Liver (tissue), 9 donors: ENCODE measurements around the gene STT3B. TPM values are rescaled to one million over a fixed set of nuclear protein-coding genes. Genes with fewer than 3 reads are reported as not detected.

Source experiments
- DNase-seq: peaks from one replicate; pipeline ENCODE4 v3.0.0-alpha.2; 2017; ENCODE audit warnings: low spot score
- H3K27ac ChIP-seq, 2 donors: one replicate each; pipeline ENCODE4 v1.7.0; 2013; ENCODE audit warnings: inconsistent platforms in 2 of 2, low read length in 2 of 2, control low read depth in 1 of 2, low read depth in 1 of 2, mild to moderate bottlenecking in 1 of 2
- H3K27me3 ChIP-seq, 4 donors: one replicate each; pipeline versions ENCODE4 v1.6.1 to v1.7.0; 2013; ENCODE audit warnings: low read length in 3 of 4, inconsistent platforms in 1 of 4, mild to moderate bottlenecking in 1 of 4, moderate library complexity in 1 of 4; ENCODE audit not compliant: control insufficient read depth in 4 of 4, insufficient read depth in 4 of 4
- H3K36me3 ChIP-seq, 4 donors: one replicate each; pipeline versions ENCODE4 v1.6.1 to v1.7.0; 2013; ENCODE audit warnings: low read length in 3 of 4, mild to moderate bottlenecking in 3 of 4, low read depth in 1 of 4, moderate library complexity in 1 of 4; ENCODE audit not compliant: control insufficient read depth in 4 of 4, insufficient read depth in 3 of 4
- H3K4me1 ChIP-seq, 4 donors: one replicate each; pipeline versions ENCODE4 v1.6.1 to v1.7.0; 2013; ENCODE audit warnings: low read length in 3 of 4, mild to moderate bottlenecking in 3 of 4, moderate library complexity in 1 of 4; ENCODE audit not compliant: control insufficient read depth in 4 of 4, insufficient read depth in 4 of 4
- H3K4me3 ChIP-seq, 3 donors: one replicate each; pipeline versions ENCODE4 v1.6.1 to v1.7.0; 2013; ENCODE audit warnings: low read length in 3 of 3, control low read depth in 1 of 3, low read depth in 1 of 3, mild to moderate bottlenecking in 1 of 3
- H3K9ac ChIP-seq, 2 donors: one replicate each; pipeline ENCODE4 v1.7.0; 2013; ENCODE audit warnings: low read length in 2 of 2, mild to moderate bottlenecking in 2 of 2, moderate library complexity in 2 of 2, control low read depth in 1 of 2, low read depth in 1 of 2
- H3K9me3 ChIP-seq, 4 donors: one replicate each; pipeline versions ENCODE4 v1.6.1 to v1.7.0; 2013; ENCODE audit warnings: low read length in 3 of 4; ENCODE audit not compliant: control insufficient read depth in 4 of 4
- CTCF ChIP-seq: fragments of 150-350 bp; IDR thresholded peaks from 2 replicates; pipeline ENCODE4 v1.5.1; 2017; ENCODE audit warnings: improper control_type of control experiment, low read depth, low read length; ENCODE audit not compliant: missing input control
- EGR1 ChIP-seq, 2 donors: IDR thresholded peaks; 2 replicates each; pipeline ENCODE4 v1.6.1; 2016 to 2018; ENCODE audit warnings: antibody characterized with exemption in 2 of 2, low read depth in 2 of 2
- FOXA1 ChIP-seq: IDR thresholded peaks from 2 replicates; pipeline ENCODE4 v1.6.1; 2016; ENCODE audit warnings: antibody characterized with exemption
- GABPA ChIP-seq, 2 donors: IDR thresholded peaks in 1 of 2; conservative IDR thresholded peaks in 1 of 2; 2 replicates each; pipeline ENCODE4 v1.6.1; 2016; ENCODE audit warnings: antibody characterized with exemption in 2 of 2, mild to moderate bottlenecking in 1 of 2, moderate library complexity in 1 of 2
- HNF4A ChIP-seq, 2 donors: conservative IDR thresholded peaks; 2 replicates each; pipeline ENCODE4 v1.6.1; 2016; ENCODE audit warnings: antibody characterized with exemption in 2 of 2, mild to moderate bottlenecking in 2 of 2
- MAX ChIP-seq: IDR thresholded peaks from 2 replicates; pipeline ENCODE4 v1.6.1; 2016; ENCODE audit warnings: antibody characterized with exemption
- SP1 ChIP-seq: IDR thresholded peaks from 2 replicates; pipeline ENCODE4 v1.6.1; 2018; ENCODE audit warnings: antibody characterized with exemption, mild to moderate bottlenecking
- TAF1 ChIP-seq: conservative IDR thresholded peaks from 2 replicates; pipeline ENCODE4 v1.6.1; 2016; ENCODE audit warnings: antibody characterized with exemption, mild to moderate bottlenecking
- YY1 ChIP-seq: IDR thresholded peaks from 2 replicates; pipeline ENCODE4 v1.6.1; 2016; ENCODE audit warnings: antibody characterized with exemption, mild to moderate bottlenecking
- WGBS: extraction: QIAGEN DNeasy Blood & Tissue Kit; methylation state at CpG from one replicate; pipeline ENCODE4 v1.1.7; 2013; 5-methylcytosine and 5-hydroxymethylcytosine counted together
- polyA plus RNA-seq, 2 donors: library from polyadenylated mRNA; stranded (reverse) in 1 of 2; unstranded in 1 of 2; fragments of 200-250 nt in 1 of 2; fragments of >200 nt in 1 of 2; fragmentation: Nextera tagmentation in 1 of 2; extraction: Ambion mirVana in 1 of 2; gene quantifications; one replicate each; pipeline versions ENCODE4 v1.2.1 to v1.2.3, GENCODE V29; 2013 to 2015
- total RNA-seq, 2 donors: library from RNA; depleted of rRNA; stranded (reverse); fragments of >200 nt; gene quantifications; one replicate each; pipeline ENCODE4 v1.2.3, GENCODE V29; 2014
- TF ChIP-seq, protein P1 (sequence below): IDR thresholded peaks from 2 replicates; pipeline ENCODE4 v1.6.1; 2016; ENCODE audit warnings: antibody characterized with exemption
- TF ChIP-seq, protein P2 (sequence below): IDR thresholded peaks from 2 replicates; pipeline ENCODE4 v1.6.1; 2016; ENCODE audit warnings: antibody characterized with exemption, mild to moderate bottlenecking
- donor health status: healthy.
- donor health status: healthy.
- donor health status: healthy.
- donor health status: healthy.
- donor health status: healthy.

STT3B gene
- total and polyA plus RNA-seq, 4 donors, result 23.9 to 128 (median 85.5) TPM

- no peak for DNase-seq
- H3K27me3 ChIP-seq, result no peaks in the 10 kb centered on the region
- 94% methylated on average over 3 of the region's 3 CpGs for WGBS
- H3K4me1 ChIP-seq, result no peaks in the 10 kb centered on the region
- TF ChIP-seq MAX (no peak), FOXA1 (no peak), SP1 (no peak), HNF4A (conservative IDR thresholded peaks at IDR 0.05) (no peak), YY1 (no peak), GABPA (IDR thresholded peaks at IDR 0.05 in 1 of 2, conservative IDR thresholded peaks at IDR 0.05 in 1 of 2) (no peak), EGR1 (IDR thresholded peaks at IDR 0.05; ENCODE audit: low read depth in 2 of 2) (no peak), TAF1 (no peak), CTCF (no peak)
- TF ChIP-seq, protein P1, sequence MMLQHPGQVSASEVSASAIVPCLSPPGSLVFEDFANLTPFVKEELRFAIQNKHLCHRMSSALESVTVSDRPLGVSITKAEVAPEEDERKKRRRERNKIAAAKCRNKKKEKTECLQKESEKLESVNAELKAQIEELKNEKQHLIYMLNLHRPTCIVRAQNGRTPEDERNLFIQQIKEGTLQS, result no peak
- TF ChIP-seq, protein P2, sequence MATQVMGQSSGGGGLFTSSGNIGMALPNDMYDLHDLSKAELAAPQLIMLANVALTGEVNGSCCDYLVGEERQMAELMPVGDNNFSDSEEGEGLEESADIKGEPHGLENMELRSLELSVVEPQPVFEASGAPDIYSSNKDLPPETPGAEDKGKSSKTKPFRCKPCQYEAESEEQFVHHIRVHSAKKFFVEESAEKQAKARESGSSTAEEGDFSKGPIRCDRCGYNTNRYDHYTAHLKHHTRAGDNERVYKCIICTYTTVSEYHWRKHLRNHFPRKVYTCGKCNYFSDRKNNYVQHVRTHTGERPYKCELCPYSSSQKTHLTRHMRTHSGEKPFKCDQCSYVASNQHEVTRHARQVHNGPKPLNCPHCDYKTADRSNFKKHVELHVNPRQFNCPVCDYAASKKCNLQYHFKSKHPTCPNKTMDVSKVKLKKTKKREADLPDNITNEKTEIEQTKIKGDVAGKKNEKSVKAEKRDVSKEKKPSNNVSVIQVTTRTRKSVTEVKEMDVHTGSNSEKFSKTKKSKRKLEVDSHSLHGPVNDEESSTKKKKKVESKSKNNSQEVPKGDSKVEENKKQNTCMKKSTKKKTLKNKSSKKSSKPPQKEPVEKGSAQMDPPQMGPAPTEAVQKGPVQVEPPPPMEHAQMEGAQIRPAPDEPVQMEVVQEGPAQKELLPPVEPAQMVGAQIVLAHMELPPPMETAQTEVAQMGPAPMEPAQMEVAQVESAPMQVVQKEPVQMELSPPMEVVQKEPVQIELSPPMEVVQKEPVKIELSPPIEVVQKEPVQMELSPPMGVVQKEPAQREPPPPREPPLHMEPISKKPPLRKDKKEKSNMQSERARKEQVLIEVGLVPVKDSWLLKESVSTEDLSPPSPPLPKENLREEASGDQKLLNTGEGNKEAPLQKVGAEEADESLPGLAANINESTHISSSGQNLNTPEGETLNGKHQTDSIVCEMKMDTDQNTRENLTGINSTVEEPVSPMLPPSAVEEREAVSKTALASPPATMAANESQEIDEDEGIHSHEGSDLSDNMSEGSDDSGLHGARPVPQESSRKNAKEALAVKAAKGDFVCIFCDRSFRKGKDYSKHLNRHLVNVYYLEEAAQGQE, result no peak
- H3K4me3 ChIP-seq, result no peak overlapping the region
- no peak overlapping the region for H3K9ac ChIP-seq
- no peak overlapping the region for H3K27ac ChIP-seq
- peaks cover 2 to 47% (median 14%) of the 10 kb centered on the region in 4 donors for H3K36me3 ChIP-seq
- H3K9me3 ChIP-seq, result no peaks in the 10 kb centered on the region
Measured at GRCh38 chr3:31621314-31621713, 88.6 kb downstream of the STT3B start.

DNA sequence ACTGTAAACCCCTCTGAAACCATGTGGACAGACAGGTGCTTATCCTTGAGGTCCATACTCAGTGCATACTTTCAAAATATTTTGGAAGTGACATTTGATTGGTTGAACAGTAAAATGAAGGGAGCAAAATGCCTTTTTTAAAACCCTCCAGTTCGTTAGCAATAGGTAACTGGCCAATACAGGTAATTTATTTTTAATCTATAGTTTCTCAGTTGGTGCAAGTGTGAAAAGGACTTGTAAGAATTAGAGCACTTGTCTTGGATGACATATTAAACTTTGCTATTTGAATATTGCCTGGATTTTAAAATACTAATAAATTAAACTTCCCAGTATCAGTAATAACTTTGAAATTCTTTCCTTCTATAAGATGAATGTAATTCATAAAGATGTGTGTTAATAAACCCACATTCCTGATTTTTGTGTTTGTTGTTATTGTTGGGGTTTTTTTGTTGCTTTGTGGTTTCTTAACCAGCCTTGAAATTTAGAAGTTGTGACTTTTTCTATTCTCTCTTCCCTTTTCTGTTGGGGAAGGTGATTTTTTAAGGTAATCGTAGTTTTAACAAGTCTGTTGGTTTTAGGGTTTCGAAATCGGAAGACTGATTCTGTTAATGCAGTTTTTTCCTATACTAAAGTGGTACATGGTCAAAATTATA is 90.0 kb downstream of the STT3B start:
- Histone ChIP-seq H3K36me3 (peaks cover 2 to 52% (median 22%) of the 10 kb centered on the region in 4 donors), H3K9me3 (no peaks in the 10 kb centered on the region), H3K4me3 (no peak overlapping the region), H3K27ac (no peak overlapping the region), H3K4me1 (no peaks in the 10 kb centered on the region), H3K9ac (no peak overlapping the region), H3K27me3 (no peaks in the 10 kb centered on the region)
- DNase-seq, result no peak
- WGBS, result 81% methylated on average over 4 of the region's 4 CpGs
- TF ChIP-seq GABPA (IDR thresholded peaks at IDR 0.05 in 1 of 2, conservative IDR thresholded peaks at IDR 0.05 in 1 of 2), result no peak
